ENCODE measurements around the gene GREB1L. TPM values are rescaled to one million over a fixed set of nuclear protein-coding genes. Genes with fewer than 3 reads are reported as not detected.

GREB1L gene
- total RNA-seq, 1 experiment from 2014 or later = 2.0 TPM

- in situ Hi-C loops (cut with HindIII; ENCODE audit: low pct_unique_long_range_greater_than_20kb, low sequenced_read_pairs) = no loop called here
- peak; percentile 77 for DNase-seq (ENCODE audit: low read depth)
These were observed 149.1 kb downstream of the GREB1L start for GRCh38 chr18:21391074-21391673.

- in situ Hi-C loops (cut with HindIII; ENCODE audit: low pct_unique_long_range_greater_than_20kb, low sequenced_read_pairs) = no loop called here
- no peak for DNase-seq (ENCODE audit: low read depth)
These were observed 152.0 kb downstream of the GREB1L start for GRCh38 chr18:21393986-21394385.

DNA sequence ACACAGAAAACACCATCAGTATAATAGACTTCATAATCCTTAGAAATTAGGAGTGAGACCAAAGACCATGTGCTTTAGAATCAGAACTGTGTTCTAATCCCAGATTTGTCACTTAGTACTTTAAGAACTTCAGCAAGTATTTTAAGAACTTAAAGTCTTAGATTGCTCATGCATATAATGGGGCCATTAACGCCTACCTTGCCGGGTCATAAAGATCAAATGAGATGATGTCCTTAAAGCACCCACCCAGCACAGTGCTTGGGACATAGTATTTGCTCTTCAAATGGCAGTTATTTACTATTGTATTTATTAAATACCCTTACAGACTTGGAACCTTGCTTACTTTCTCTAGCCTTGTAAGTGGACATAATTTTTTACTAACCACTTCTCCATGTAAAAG is 156.1 kb downstream of the GREB1L start:
- no peak for DNase-seq (ENCODE audit: low read depth)
- in situ Hi-C loops (cut with HindIII; ENCODE audit: low pct_unique_long_range_greater_than_20kb, low sequenced_read_pairs) = no loop called here

- DNase-seq (ENCODE audit: low read depth) = no peak
- in situ Hi-C loops (cut with HindIII; ENCODE audit: low pct_unique_long_range_greater_than_20kb, low sequenced_read_pairs) = no loop called here
These were observed 160.2 kb downstream of the GREB1L start for GRCh38 chr18:21402272-21402671.

DNA sequence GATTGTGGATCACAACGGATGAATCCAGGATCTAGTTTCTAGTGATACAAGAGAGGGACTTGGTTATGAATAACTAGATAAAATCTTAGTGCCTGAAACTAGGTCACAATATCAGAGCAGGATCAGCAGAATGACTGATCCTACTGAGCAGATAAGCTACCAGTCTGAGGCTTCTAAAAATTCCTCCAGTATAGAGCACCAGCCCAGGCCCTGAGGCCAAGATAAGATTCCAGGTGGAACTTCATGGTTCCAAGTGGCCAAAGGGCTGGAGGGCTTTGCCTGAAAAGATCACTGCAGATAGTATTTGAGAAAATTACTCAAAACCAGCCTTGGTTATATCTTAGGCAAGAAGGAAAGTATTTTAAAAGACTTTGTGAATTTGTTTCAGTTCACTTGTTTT is 162.4 kb downstream of the GREB1L start:
- no peak for DNase-seq (ENCODE audit: low read depth)
- in situ Hi-C loops (cut with HindIII; ENCODE audit: low pct_unique_long_range_greater_than_20kb, low sequenced_read_pairs) = no loop called here

DNA sequence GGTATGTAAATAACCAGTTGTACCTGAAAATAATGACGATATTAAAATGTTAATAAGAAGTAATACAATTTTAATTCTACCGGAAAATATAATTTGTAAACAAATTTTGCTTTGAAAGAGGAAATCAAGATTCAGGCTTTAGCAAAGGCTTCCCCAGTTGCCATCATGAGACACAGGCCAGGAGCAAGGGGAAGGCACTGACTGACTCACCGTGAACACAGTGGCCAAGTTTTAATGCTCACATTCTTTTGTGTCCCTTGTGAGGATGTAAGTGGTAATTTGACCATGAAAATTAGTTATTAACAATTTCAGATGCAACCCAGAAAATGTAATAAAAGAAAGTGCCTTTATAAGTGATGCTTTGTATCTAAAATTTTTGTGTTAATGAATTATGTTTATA is 164.1 kb downstream of the GREB1L start:
- no peak for DNase-seq (ENCODE audit: low read depth)
- in situ Hi-C loops (cut with HindIII; ENCODE audit: low pct_unique_long_range_greater_than_20kb, low sequenced_read_pairs) = no loop called here

DNA sequence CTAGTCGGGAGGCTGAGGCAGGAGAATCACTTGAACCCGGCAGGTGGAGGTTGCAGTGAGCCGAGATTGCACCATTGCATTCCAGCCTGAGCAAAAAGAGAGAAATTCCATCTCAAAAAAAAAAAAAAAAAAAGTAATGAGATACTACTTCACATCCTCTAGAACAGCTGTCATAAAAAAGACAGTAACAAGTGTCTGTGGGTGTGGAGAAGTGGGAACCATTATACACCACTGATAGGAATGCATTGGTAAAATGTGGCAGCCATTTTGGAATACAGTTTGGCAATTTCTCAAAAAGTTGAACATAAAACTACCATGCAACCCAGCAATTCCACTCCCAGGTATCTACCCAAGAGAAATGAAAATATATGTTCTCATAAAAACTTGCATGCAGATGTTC is 166.6 kb downstream of the GREB1L start:
- no peak for DNase-seq (ENCODE audit: low read depth)
- in situ Hi-C loops (cut with HindIII; ENCODE audit: low pct_unique_long_range_greater_than_20kb, low sequenced_read_pairs) = no loop called here

DNA sequence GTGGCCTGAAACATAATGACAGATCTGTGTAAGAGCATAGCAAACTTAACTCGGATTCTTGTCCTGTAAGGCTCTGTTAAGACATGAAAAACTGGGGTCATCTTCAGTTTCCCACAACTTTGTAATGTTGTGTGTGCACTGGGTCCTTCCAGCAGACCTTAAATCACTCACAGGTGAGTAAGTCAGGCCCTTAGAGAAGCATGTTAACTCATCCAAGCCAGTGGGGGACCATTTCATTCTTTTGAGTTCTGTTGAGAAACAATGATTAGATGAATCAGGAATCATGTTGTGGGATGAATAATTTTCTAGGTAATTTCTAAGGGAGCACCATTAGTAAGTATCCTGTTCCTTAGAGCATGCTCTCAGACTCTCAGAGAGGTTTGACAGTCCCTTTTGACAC is 191.4 kb downstream of the GREB1L start:
- DNase-seq (ENCODE audit: low read depth) = no peak
- in situ Hi-C loops (cut with HindIII; ENCODE audit: low pct_unique_long_range_greater_than_20kb, low sequenced_read_pairs) = no loop called here

DNA sequence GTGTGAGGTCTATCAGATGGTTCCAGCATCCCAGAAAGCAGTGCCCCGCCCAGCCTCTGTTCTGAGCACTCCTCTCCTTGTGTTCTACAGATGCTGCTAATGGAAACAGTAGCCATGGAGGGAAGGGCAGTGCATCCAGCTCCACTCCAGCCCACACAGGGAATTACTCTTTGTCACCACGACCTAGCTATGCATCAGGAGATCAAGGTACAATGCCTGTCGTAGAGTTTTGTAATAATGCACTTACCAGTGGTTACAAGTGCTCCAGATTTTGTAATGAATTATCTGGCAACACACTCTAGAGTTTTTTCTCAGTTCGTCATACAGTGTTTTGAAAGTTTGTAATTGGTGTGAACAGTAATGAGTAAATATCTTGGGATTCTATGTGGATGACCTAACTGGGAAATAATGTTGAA is 197.4 kb downstream of the GREB1L start:
- in situ Hi-C loops (cut with HindIII; ENCODE audit: low pct_unique_long_range_greater_than_20kb, low sequenced_read_pairs) = no loop called here
- DNase-seq (ENCODE audit: low read depth) = peak; percentile 61

DNA sequence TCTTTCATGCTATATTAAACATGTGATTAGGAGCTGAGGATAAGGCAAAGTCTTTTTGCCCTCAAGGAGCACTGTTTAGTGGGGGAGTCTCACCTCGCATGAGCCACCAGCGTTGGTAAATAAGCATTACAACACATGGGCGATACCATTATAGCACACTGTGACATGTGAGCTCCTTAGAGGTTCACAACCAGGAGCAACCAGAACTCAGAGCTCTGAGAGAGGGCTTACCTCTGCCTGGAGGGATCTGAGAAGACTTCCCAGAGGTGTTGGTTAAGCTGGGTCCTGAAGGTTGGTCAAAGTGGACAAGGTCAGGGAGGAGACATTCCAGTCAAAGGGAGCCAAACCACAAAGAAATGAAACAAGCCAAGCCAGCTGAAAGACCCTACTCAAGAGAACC is 199.6 kb downstream of the GREB1L start:
- no peak for DNase-seq (ENCODE audit: low read depth)
- in situ Hi-C loops (cut with HindIII; ENCODE audit: low pct_unique_long_range_greater_than_20kb, low sequenced_read_pairs) = no loop called here

- peak; percentile 5 for DNase-seq (ENCODE audit: low read depth)
- in situ Hi-C loops (cut with HindIII; ENCODE audit: low pct_unique_long_range_greater_than_20kb, low sequenced_read_pairs) = no loop called here
These were observed 201.9 kb downstream of the GREB1L start for GRCh38 chr18:21443776-21444464.

DNA sequence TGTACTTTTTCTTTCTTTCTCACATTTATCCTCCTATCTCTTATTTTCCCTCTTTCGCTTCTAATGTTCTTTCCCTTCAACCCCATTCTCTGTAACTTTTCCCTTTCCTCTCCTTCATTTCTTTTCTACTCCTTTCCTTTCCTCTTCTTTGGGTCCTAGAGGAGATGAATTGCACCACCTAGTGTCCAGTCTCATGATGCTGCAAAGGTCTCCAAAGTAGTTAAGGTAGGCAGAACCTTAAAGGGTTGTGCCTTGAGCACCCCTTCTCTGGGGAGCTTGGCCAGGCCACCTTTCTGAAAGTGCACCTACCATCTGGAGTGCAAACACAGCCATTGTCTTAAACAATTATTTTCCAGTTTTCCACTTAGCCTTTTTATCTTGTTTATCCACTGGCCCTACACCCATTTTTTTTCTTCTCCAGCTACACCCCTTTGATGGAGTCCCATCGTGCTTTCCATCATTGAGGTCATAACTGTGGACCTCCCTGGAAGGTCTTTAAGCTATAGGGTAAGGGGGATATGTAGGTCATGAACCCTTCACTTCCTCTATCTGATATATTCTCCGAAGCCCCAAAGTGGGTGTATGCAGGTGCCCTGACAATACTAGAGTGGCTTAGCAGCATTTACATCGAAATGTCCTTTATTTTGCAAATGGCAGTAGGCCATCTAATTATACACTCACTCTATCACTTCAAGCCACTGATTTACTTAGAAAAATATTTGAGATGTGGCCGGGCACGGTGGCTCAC is 202.6 kb downstream of the GREB1L start:
- in situ Hi-C loops (cut with HindIII; ENCODE audit: low pct_unique_long_range_greater_than_20kb, low sequenced_read_pairs) = no loop called here
- DNase-seq (ENCODE audit: low read depth) = peak; percentile 43

GRCh38 chr18:21448299-21448698 is 206.3 kb downstream of the GREB1L start:
- in situ Hi-C loops (cut with HindIII; ENCODE audit: low pct_unique_long_range_greater_than_20kb, low sequenced_read_pairs) = no loop called here
- DNase-seq (ENCODE audit: low read depth) = no peak

- DNase-seq (ENCODE audit: low read depth) = no peak
- in situ Hi-C loops (cut with HindIII; ENCODE audit: low pct_unique_long_range_greater_than_20kb, low sequenced_read_pairs) = no loop called here
These were observed 207.6 kb downstream of the GREB1L start for GRCh38 chr18:21449367-21450290.

GRCh38 chr18:21450503-21450902 is 208.5 kb downstream of the GREB1L start:
- in situ Hi-C loops (cut with HindIII; ENCODE audit: low pct_unique_long_range_greater_than_20kb, low sequenced_read_pairs) = no loop called here
- DNase-seq (ENCODE audit: low read depth) = no peak

DNA sequence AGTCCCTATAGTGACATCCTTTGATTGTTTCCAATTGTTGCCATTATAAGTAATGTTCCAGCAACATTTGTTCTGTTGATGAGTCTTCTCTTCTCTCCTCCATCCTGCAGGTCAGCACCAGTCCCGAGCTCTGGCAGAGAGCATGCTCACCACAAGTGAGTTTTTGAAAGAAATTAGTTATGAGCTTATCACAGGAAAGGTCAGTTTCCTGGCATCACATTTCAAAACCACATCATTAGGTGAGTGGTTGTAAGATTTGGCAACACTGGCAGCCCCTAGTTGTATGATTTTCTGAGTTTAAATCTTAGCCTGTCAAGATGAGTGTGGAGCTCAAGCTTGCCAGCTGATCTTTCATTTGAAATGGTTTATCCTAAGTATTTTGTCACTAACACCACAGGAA is 208.9 kb downstream of the GREB1L start:
- in situ Hi-C loops (cut with HindIII; ENCODE audit: low pct_unique_long_range_greater_than_20kb, low sequenced_read_pairs) = no loop called here
- DNase-seq (ENCODE audit: low read depth) = no peak

- in situ Hi-C loops (cut with HindIII; ENCODE audit: low pct_unique_long_range_greater_than_20kb, low sequenced_read_pairs) = no loop called here
- DNase-seq (ENCODE audit: low read depth) = no peak
These were observed 209.8 kb downstream of the GREB1L start for GRCh38 chr18:21451851-21452250.

- in situ Hi-C loops (cut with HindIII; ENCODE audit: low pct_unique_long_range_greater_than_20kb, low sequenced_read_pairs) = no loop called here
- no peak for DNase-seq (ENCODE audit: low read depth)
These were observed 210.3 kb downstream of the GREB1L start for GRCh38 chr18:21452276-21452780.
